ENCODE results near the gene ARX.

Gene ARX

GRCh38 chrX:25049357-25049756 lies 33.6 kb upstream of the ARX start:
- ATAC-seq: no peak

GRCh38 chrX:25048178-25048577 lies 32.4 kb upstream of the ARX start:
- ATAC-seq: no peak
- no peak for TF ChIP-seq ISL1 (CRISPR knock-in tag; IDR thresholded peaks at IDR 0.05)
- no peak for TF ChIP-seq RARB (CRISPR knock-in tag; IDR thresholded peaks at IDR 0.05)
- TF ChIP-seq OSR1 (CRISPR knock-in tag; IDR thresholded peaks at IDR 0.05): no peak
- TF ChIP-seq GLIS3 (CRISPR knock-in tag; IDR thresholded peaks at IDR 0.05): no peak

More at GRCh38 chrX:25049357-25049756, 33.6 kb upstream of the ARX start:
- TF ChIP-seq PPARA (CRISPR knock-in tag; IDR thresholded peaks at IDR 0.05; ENCODE audit: borderline replicate concordance) (no peak), BACH2 (CRISPR knock-in tag; IDR thresholded peaks at IDR 0.05; ENCODE audit: borderline replicate concordance) (no peak)

GRCh38 chrX:25043192-25043591 lies 27.4 kb upstream of the ARX start:
- TF ChIP-seq ISL1 (CRISPR knock-in tag; IDR thresholded peaks at IDR 0.05): no peak
- no peak for TF ChIP-seq PPARA (CRISPR knock-in tag; IDR thresholded peaks at IDR 0.05; ENCODE audit: borderline replicate concordance)
- TF ChIP-seq ZNF8 (CRISPR knock-in tag; IDR thresholded peaks at IDR 0.05): no peak
- TF ChIP-seq RARB (CRISPR knock-in tag; IDR thresholded peaks at IDR 0.05): no peak
- TF ChIP-seq CSDC2 (CRISPR knock-in tag; IDR thresholded peaks at IDR 0.05): no peak
- no peak for TF ChIP-seq TCF4 (CRISPR knock-in tag; IDR thresholded peaks at IDR 0.05; ENCODE audit: borderline replicate concordance)
- no peak for TF ChIP-seq CREB5 (CRISPR knock-in tag; IDR thresholded peaks at IDR 0.05; ENCODE audit: low read depth)
- TF ChIP-seq ZC3H10 (CRISPR knock-in tag; IDR thresholded peaks at IDR 0.05): no peak
- no peak for TF ChIP-seq POU6F1 (CRISPR knock-in tag; IDR thresholded peaks at IDR 0.05; ENCODE audit: borderline replicate concordance, low read depth)
- TF ChIP-seq ZFP30 (CRISPR knock-in tag; IDR thresholded peaks at IDR 0.05): no peak
- TF ChIP-seq PATZ1 (CRISPR knock-in tag; IDR thresholded peaks at IDR 0.05; ENCODE audit: borderline replicate concordance): no peak
- no peak for TF ChIP-seq ESRRG (CRISPR knock-in tag; IDR thresholded peaks at IDR 0.05)

GRCh38 chrX:25039036-25039435 lies 23.3 kb upstream of the ARX start:
- ATAC-seq: no peak
- TF ChIP-seq CSDC2 (CRISPR knock-in tag; IDR thresholded peaks at IDR 0.05) (no peak), BACH2 (CRISPR knock-in tag; IDR thresholded peaks at IDR 0.05; ENCODE audit: borderline replicate concordance) (no peak), PPARA (CRISPR knock-in tag; IDR thresholded peaks at IDR 0.05; ENCODE audit: borderline replicate concordance) (no peak), TOX (CRISPR knock-in tag; IDR thresholded peaks at IDR 0.05; ENCODE audit: borderline replicate concordance) (no peak), PATZ1 (CRISPR knock-in tag; IDR thresholded peaks at IDR 0.05; ENCODE audit: borderline replicate concordance) (no peak), ISL1 (CRISPR knock-in tag; IDR thresholded peaks at IDR 0.05) (no peak), RARB (CRISPR knock-in tag; IDR thresholded peaks at IDR 0.05) (no peak), ESRRG (CRISPR knock-in tag; IDR thresholded peaks at IDR 0.05) (no peak), ARNTL (CRISPR knock-in tag; IDR thresholded peaks at IDR 0.05; ENCODE audit: borderline replicate concordance, low read depth) (no peak), CREB5 (CRISPR knock-in tag; IDR thresholded peaks at IDR 0.05; ENCODE audit: low read depth) (no peak), SNAI2 (CRISPR knock-in tag; IDR thresholded peaks at IDR 0.05) (no peak), ZNF8 (CRISPR knock-in tag; IDR thresholded peaks at IDR 0.05) (no peak), ZNF565 (CRISPR knock-in tag; conservative IDR thresholded peaks at IDR 0.05; ENCODE audit: low read depth) (no peak), ZFP3 (CRISPR knock-in tag; IDR thresholded peaks at IDR 0.05) (no peak), ZFP30 (CRISPR knock-in tag; IDR thresholded peaks at IDR 0.05) (no peak)

More at GRCh38 chrX:25043192-25043591, 27.4 kb upstream of the ARX start:
- ATAC-seq: no peak
